Stimulated activated CD4-positive, alpha-beta T cell treated with anti-CD3 and anti-CD28 coated beads, Interleukin-12 subunit alpha, Interleukin-12 subunit beta, amount 100 ng/mL, for 48 hours (primary cell): ENCODE results near the gene DES.
A peak's percentile ranks its signal among the peaks of the same experiment; 100 is the strongest.

Experiments used
- DNase-seq, 3 donors: peaks; one replicate each; pipeline ENCODE4 v3.0.0-alpha.2; 2020; ENCODE audit warnings: low read depth in 2 of 3, low spot score in 1 of 3

Gene DES

GRCh38 chr2:219453671-219454590, 35.8 kb downstream of the DES start:
- DNase-seq, result no peak

GRCh38 chr2:219455581-219455980, 37.4 kb downstream of the DES start:
- no peak for DNase-seq

GRCh38 chr2:219457784-219458369, 39.7 kb downstream of the DES start:
- no peak for DNase-seq

- DNase-seq, result no peak
Observed at GRCh38 chr2:219458996-219459395, 40.8 kb downstream of the DES start.

- DNase-seq, result peak in 1 of 3 donors; percentile 24
Observed at GRCh38 chr2:219459460-219460311, 41.5 kb downstream of the DES start.

- DNase-seq, result no peak
Observed at GRCh38 chr2:219460424-219460926, 42.3 kb downstream of the DES start.

- no peak for DNase-seq
Observed at GRCh38 chr2:219461047-219461514, 42.9 kb downstream of the DES start.

- no peak for DNase-seq
Observed at GRCh38 chr2:219461669-219462068, 43.5 kb downstream of the DES start.

GRCh38 chr2:219462349-219462748, 44.2 kb downstream of the DES start:
- DNase-seq, result no peak

- no peak for DNase-seq
Observed at GRCh38 chr2:219464286-219465032, 46.3 kb downstream of the DES start.

GRCh38 chr2:219465659-219466561, 47.7 kb downstream of the DES start:
- no peak for DNase-seq

- DNase-seq, result no peak
Observed at GRCh38 chr2:219466816-219467735, 48.9 kb downstream of the DES start.

- DNase-seq, result no peak
Observed at GRCh38 chr2:219467736-219468075, 49.5 kb downstream of the DES start.

GRCh38 chr2:219468410-219469185, 50.4 kb downstream of the DES start:
- DNase-seq, result no peak

- no peak for DNase-seq
Observed at GRCh38 chr2:219469186-219469724, 51.1 kb downstream of the DES start.

GRCh38 chr2:219470429-219470828, 52.3 kb downstream of the DES start:
- DNase-seq, result no peak
